ENCODE data around the gene SLC17A2. TPM values are rescaled to one million over a fixed set of nuclear protein-coding genes. Genes with fewer than 3 reads are reported as not detected.

SLC17A2 gene
- total RNA-seq = not detected
- polyA plus RNA-seq = not detected
- long read RNA-seq, donor 1 = 0 reads
- long read RNA-seq, donor 2 = 0 reads

DNA sequence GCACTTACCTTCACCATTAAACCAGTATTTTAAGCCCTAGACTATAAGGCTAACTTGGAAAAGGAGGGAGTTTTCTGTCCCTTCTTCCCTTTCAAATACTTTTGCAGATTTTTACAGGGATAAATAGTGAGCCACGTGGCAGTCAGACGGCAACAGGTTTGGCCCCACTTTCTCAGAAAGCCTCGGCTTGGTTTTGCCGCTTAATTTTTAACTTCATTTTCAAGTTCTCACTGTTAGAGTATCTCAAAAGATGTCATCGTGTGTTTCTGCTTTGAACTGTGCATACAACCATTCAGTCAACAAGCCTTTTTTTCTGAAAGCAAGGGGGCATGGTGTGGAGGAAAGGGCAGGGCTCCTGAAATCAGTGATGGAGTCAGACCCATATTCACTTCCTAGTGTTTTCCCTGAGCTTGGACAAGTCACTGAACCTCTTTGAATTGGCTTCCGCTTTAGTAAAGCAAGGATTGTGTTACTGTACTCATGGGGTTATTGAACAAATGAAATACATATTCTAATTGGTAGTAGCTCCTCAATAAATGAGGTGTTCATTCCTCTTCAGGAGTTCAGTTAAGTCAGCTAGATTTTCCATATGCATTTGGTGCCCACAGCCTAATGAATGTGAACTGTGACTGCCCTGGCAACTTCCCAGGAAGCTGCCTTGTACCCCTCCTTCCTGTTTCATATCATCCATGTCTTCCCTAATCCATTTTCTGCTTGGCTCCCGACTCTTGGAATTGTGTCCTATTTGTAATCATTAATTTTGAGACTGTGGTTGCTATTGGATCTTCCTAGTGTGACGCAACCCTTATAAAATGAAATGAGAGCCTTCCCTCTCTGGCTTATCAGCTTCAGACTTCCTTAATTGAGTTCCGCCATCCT is at the start of gene SLC17A2:
Gene SLC17A2, minus strand, starts transcription at position 160 of the 879 bp plus-strand sequence. CDS start 4,895 bp downstream, outside the sequence.
- H3K9me3 ChIP-seq = no peaks in the 10 kb centered on the region
- H3K4me1 ChIP-seq = no peaks in the 10 kb centered on the region
- H3K27me3 ChIP-seq (ENCODE audit: insufficient read depth in 3 of 3, low read length in 2 of 3) = peaks cover 0 to 3% (median 0%) of the 10 kb centered on the region in 3 donors
- 79 to 89% (median 87%) methylated on average over 9 of the region's 9 CpGs for WGBS, 3 donors
- H3K36me3 ChIP-seq (ENCODE audit: insufficient read depth in 1 of 2, low read depth in 1 of 2) = no peaks in the 10 kb centered on the region
- TF ChIP-seq CTCF (IDR thresholded peaks at IDR 0.05) = no peak
- H3K4me3 ChIP-seq = no peak within 1 kb of the TSS
- ATAC-seq (no peak), DNase-seq (no peak)
- intact Hi-C loops (cut with DNase I) = loop anchor here in 1 of 2 donors (10.0 kb wide), 1 partner anchor 656 kb away; the partner anchor contains the start of gene CARMIL1
- no peak within 1 kb of the TSS for H3K27ac ChIP-seq

DNA sequence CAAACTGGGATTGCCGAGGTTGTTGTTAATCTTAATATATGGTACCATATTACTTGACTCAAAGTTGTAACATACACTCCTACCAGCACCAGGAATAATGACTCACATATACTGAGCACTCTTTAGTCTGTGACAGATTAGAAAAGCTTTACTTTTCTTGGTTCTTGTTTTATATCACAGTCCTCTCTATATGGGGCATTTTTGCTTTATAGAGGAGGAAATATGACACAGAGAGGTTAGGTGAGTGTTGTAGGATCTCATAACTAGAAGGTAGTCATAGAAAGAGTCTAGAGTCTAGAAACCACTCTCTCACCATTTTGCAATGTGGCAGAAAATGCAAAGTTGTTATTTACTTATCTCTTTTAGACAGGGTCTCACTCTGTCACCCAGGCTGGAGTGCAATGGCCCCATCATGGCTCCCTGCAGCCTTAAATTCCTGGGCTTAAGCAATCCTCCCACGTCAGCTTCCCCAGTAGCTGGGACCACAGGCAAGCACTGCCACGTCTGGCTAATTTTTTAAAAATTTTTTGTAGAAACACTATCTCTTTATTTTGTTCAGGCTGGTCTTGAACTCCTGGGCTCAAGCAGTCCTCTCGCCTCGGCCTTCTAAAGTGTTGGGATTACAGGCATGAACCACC is 45.6 kb upstream of the SLC17A2 start:
- Histone ChIP-seq H3K9me3 (no peaks in the 10 kb centered on the region), H3K4me3 (no peak overlapping the region), H3K27ac (no peak overlapping the region), H3K36me3 (ENCODE audit: insufficient read depth in 1 of 2, low read depth in 1 of 2) (peaks cover 11 to 97% of the 10 kb centered on the region in 2 donors), H3K27me3 (ENCODE audit: insufficient read depth in 3 of 3, low read length in 2 of 3) (no peaks in the 10 kb centered on the region), H3K4me1 (no peaks in the 10 kb centered on the region)
- WGBS, 3 donors = 89 to 97% (median 91%) methylated on average over 5 of the region's 5 CpGs
- no peak for DNase-seq
- no peak for TF ChIP-seq CTCF (IDR thresholded peaks at IDR 0.05)
- intact Hi-C loops (cut with DNase I) = no loop called here
- ATAC-seq = no peak

DNA sequence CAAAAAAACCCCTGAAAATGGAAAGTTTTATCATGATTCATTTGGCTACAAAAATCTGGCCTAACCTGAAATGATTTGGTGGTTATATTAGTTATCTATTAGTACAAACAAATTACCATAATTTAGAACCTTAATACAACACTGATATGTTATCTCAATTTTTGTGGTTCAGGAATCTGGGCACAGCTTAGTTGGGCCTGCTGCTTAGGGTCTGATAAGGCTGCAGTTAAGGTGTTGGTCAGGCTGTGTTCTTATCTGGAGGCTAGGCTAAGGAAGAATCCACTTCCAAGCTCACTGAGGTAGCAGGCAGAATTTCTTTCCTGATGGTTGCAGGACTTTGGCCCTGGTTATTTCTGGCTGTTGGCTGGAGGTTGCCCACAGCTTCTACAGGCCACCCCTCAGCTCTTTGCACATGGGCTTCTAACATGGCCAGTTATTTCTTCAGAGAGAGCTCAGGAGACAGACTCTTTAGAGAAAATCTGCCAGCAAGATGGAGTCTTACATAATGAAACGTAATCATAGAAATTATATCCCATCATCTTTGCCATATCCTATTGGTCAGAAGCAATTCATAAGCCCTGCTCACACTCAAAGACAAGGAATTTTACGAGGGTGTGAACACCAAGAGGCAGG is 43.5 kb upstream of the SLC17A2 start:
- H3K27ac ChIP-seq = no peak overlapping the region
- intact Hi-C loops (cut with DNase I) = no loop called here
- TF ChIP-seq CTCF (IDR thresholded peaks at IDR 0.05) = no peak
- H3K36me3 ChIP-seq (ENCODE audit: insufficient read depth in 1 of 2, low read depth in 1 of 2) = peaks cover 13 to 99% of the 10 kb centered on the region in 2 donors
- H3K27me3 ChIP-seq (ENCODE audit: insufficient read depth in 3 of 3, low read length in 2 of 3) = no peaks in the 10 kb centered on the region
- ATAC-seq (no peak), DNase-seq (no peak)
- H3K4me1 ChIP-seq = peaks cover 5% of the 10 kb centered on the region
- 94 to 97% (median 96%) methylated on average over 2 of the region's 2 CpGs for WGBS, 3 donors
- no peak overlapping the region for H3K4me3 ChIP-seq
- H3K9me3 ChIP-seq = no peaks in the 10 kb centered on the region

DNA sequence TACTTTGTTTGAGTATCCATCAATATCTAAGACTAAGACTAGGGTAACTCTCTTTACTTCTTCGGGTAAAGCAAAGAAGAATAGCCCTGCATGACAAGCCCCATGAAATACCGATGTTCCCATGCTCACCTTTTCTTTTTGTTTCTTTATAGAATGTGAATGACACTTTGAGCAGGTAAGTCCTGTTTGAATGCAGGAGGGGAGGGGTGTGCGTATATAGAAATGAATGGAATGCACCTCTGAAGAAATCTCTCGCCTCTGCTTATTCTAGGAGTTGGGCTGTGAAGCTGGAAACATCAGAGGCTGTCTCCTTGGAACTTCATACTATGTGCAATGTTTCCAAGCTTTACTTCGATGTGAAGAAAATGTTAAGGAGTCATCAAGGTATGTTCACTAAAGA is 42.4 kb upstream of the SLC17A2 start:
- H3K4me3 ChIP-seq = no peak overlapping the region
- no peak for ATAC-seq
- no peak for TF ChIP-seq CTCF (IDR thresholded peaks at IDR 0.05)
- no peaks in the 10 kb centered on the region for H3K9me3 ChIP-seq
- H3K36me3 ChIP-seq (ENCODE audit: insufficient read depth in 1 of 2, low read depth in 1 of 2) = peaks cover 15 to 92% of the 10 kb centered on the region in 2 donors
- intact Hi-C loops (cut with DNase I) = no loop called here
- no peaks in the 10 kb centered on the region for H3K27me3 ChIP-seq (ENCODE audit: insufficient read depth in 3 of 3, low read length in 2 of 3)
- DNase-seq = no peak
- H3K27ac ChIP-seq = no peak overlapping the region
- H3K4me1 ChIP-seq = peaks cover 14% of the 10 kb centered on the region
- WGBS, 3 donors = 96 to 98% (median 96%) methylated on average over 5 of the region's 5 CpGs

All from psoas muscle (tissue), 8 donors.